Stimulated activated CD4-positive, alpha-beta T cell treated with anti-CD3 and anti-CD28 coated beads, Interleukin-15, amount 100 ng/mL, for 48 hours (primary cell): ENCODE results near the gene ANKRD52.
"Not testable (repeated sequence)": the region's sequence is repeated elsewhere in the genome, so short reads cannot be mapped to it uniquely, and the experiment has no call there.

Source experiments
- DNase-seq, 2 donors: peaks; one replicate each; pipeline ENCODE4 v3.0.0-alpha.2; 2020; ENCODE audit warnings: low read depth in 2 of 2

ANKRD52 gene

DNA sequence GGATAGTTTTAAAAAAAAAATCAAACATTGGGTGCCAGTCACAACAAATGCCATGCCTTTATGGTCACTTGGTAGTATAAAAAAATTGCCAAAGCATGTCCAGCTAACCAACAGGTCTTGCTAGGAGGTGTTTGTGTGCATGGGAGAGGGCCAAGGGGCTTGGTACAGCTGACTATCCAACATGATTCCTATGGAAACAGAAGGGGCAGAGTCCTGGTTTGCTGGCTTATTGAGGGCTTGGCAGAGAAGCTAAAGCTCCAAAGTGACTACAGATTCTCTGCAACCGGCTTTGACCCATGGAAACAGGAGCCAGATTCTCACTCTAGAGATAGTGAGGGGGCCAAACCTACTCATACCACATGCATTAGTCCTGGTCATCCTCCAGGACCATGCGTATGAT, 14.3 kb upstream of the ANKRD52 start:
- not testable (repeated sequence) for DNase-seq

DNA sequence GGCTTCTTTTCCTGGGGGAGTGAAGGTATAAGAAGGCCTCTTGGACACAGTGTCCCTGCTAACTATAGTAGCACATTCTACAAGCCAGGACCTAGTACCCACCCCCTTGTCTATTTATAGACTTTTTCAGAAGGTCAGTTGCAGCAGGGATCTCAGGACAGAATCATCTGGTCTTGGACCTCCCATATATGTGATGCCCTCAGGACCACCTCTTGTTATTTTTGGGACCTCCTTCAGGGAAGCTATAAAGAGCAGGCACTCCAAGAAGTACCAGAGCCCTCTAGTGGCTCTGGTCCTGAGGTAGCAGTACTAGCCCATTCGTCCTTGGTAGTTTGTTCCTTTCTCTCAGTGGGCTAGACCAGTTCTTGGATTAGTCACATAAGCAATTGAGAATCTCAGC, 12.8 kb upstream of the ANKRD52 start:
- no peak for DNase-seq

DNA sequence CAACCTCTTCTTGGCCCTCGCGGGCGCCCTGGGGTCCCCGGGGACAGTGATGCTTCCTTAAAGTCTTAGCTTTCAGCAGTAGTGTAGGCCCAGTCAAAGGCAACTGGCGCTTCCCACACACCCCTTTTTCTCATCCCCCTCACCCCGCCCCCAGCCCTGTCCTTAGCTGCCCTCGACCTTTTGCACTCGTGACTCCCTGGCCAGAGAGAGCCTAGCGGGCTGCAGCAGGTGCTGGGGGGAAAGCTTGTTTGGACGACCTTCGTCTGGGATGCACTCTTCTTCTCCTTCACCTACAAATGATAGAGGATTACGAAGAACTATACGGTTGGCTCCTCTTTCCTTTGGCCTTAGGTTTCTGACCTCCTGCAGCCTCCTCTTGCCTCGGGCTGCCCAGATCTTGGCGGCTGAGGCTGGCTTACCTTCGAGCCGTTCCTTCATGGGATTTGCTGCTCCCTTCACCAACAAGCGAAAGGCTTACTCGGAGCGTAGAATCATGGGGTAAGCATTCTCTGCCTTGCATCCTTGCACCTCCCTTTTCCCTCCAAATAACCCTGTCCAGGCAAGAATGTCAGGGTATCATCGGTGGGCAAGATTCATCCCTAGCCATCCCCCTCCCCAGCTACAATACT, 9.4 kb upstream of the ANKRD52 start:
- DNase-seq, result no peak

GRCh38 chr12:56266693-56267442, 8.7 kb upstream of the ANKRD52 start, which contains the start of gene COQ10A:
Gene COQ10A (plus strand): TSS chr12:56266942. CDS start chr12:56267119, 177 bp downstream.
- peak; percentile 72 to 80 for DNase-seq

DNA sequence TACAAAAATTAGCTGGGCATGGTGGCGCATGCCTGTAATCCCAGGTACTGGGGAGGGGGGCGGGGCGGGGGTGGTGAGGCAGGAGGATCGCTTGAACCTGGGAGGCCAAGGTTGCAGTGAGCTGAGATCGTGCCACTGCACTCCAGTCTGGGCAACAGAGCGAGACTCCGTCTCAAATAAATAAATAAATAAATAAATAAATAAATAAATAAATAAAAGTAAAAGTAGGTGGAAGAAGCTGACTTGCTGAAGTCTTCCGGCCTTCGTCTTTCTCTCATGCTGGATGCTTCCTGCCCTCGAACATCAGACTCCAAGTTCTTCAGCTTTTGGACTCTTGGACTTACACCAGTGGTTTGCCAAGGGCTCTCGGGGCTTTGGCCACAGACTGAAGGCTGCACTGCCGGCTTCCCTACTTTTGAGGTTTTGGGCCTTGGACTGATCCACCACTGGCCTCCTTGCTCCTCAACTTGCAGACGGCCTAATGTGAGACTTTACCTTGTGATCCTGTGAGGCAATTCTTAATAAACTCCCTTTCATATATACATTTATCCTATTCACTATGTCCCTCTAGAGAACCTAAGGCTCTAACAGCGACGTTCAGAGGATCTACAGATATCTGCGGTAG, 8.0 kb upstream of the ANKRD52 start:
- not testable (repeated sequence) for DNase-seq

DNA sequence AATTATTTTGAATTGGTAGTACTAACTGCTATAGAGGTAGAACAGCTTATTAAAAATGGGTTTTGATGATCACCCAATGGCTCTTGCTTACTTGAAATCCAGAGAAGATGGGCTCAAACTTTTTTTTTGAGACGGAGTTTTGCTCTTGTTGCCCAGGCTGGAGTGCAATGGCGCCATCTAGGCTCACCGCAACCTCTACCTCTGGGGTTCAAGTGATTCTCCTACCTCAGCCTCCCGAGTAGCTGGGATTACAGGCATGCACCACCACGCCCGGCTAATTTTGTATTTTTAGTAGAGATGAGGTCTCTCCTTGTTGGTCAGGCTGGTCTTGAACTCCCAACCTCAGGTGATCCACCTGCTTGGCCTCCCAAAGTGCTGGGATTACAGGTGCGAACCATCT, 4.8 kb upstream of the ANKRD52 start:
- DNase-seq, result not testable (repeated sequence)

DNA sequence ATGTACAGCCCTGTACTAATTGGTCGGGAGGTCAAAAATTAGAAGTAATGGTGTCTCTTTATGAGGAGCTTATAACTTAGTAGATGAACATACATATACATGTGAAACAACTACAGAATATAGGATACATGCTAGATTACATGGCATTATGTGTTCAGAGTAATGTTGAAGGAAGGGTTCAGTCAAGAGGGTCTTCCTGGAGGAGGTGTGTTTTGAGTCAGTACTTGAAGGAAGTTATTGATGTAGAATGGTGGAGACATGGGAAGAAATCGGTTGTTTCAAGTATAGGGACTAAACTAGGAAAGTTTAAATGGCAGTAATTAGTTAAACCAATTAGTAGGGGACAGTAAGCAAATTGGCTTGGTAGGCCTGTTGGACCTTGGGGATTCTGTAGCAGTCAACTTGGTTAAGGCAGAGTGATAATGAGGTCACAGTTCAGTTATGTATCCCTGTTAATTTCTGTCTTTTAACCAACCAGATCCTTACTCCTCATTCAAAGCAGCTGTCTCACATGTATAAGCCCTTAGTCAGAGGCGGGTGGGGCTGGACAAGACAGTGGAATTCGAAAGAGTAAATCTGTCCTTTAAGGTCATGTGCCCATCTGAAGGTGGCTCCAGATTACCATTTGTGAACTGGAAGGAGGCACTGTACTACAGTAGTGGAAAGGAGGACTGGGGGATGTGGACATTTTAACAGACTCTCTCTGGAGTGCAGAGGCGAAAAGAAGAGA, 3.5 kb upstream of the ANKRD52 start:
- DNase-seq, result no peak

- DNase-seq, result no peak
Observed at GRCh38 chr12:56260921-56261320, 2.7 kb upstream of the ANKRD52 start.

- DNase-seq, result no peak
Observed at GRCh38 chr12:56260380-56260779, 2.2 kb upstream of the ANKRD52 start.

DNA sequence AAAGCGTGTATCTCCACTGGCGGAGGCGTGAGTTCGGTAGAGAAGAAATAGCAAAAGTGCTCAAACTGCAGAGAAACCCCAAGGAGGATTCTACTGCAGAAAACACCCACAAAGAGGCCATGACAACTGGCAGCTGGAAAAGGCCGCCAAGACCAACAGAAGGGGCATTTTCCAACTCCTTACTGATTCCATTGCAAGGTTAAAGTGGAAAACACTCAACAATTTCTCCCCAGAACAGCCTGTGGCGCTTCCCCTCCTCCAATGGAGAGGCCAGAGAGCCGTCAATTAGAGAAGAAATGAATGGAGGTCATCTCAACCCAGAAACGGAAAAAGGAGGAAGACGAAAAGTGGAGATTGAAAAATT, 618 bp upstream of the ANKRD52 start:
- no peak for DNase-seq

DNA sequence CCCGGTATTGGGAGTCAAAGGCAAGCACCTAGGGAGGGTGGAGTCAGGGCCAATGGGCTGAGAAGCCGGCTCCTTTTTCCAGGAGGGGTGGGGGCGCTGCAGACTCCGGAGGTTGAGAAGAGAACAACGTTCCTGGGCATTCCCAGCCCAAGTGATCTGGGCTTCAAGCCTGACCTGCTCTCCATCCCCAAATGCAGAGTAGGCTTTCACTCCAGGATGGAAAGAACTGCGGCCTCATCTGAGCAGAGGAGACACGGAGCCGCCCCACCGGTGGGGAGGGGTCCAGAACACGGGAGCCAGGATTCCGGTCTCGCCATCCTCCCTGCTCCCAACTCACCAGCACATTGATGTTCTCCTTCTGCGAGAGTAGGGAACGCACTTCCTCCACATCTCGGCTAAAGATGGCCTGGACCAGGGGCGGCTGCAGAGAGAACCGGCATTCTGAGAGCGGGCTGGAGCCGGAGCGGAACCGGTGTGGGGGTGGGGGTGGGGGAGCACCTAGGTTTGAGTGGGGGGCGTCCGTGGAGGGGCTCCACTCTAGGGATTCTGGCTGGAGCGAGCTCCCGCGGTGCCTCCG, 605 bp downstream of the ANKRD52 start:
- no peak for DNase-seq

DNA sequence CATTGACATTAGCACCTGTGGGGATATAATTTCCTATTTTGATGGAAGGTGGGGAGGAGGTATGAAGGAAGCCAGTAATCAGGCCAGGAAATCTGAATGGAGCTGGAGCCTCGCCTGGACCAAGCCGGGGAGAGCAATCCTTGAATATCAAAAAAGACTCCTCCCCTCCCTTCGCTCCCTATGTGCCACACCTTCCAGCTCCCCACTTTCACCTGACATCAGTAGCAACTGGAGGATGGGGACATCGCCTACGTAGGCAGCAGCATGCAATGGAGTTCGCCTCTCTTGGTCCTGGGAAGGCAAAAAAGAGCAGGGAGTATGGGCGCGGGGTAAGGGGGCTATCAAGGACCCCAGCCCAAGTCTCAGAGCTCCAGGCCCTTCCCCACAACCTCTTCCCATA, 1.1 kb downstream of the ANKRD52 start:
- no peak for DNase-seq

DNA sequence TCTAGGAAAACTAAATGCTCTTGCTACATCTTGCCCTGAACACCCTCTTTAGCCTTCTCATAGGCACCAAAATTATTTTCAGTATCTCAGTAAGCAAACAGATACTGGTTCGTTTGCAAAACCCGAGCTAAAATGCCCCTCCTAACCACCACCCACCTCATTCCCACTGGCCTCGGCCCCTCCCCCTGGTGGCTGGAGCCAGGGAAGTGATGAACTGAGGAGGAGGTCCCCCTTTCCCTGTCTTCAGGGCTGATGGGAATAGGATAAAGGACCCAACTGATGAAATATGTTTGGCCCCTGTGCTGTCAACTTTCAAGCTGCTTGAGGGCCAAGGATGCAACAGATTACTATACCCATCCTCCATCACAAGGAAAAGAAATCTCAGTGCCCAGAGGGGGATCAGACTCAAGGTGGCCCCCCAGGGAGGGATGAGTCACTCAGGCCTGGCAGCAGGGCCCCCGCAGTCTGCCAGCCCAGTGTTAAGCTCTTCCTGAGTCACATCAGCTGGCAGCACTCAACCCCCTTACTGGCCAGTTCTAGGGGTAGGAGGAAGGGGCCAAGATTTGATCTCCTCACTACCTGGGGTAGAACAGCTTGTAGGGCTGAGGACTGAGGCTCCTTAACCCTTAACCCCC, 1.7 kb downstream of the ANKRD52 start:
- DNase-seq, result no peak

GRCh38 chr12:56255671-56256070, 2.5 kb downstream of the ANKRD52 start:
- no peak for DNase-seq

DNA sequence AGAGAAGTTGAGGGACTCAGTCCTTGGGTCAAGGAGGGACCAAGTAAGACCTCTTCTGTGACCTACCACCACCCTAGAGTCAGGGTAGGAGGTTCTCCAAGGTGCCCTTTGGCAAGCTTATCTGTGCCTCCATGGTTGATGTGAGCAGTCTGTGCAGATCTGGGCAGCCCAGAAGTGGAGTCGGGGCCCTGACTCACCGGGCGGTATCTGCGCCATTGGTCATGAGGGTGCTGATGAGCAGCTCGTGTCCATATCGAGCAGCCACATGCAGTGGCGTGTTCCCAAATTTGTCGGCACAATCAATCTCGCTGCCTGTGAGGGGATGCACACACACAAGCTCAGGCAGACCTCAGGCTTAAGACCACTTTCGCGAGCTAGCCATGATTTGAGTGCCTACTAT, 5.1 kb downstream of the ANKRD52 start:
- DNase-seq, result no peak

- DNase-seq, result no peak
Observed at GRCh38 chr12:56252649-56253048, 5.5 kb downstream of the ANKRD52 start.

DNA sequence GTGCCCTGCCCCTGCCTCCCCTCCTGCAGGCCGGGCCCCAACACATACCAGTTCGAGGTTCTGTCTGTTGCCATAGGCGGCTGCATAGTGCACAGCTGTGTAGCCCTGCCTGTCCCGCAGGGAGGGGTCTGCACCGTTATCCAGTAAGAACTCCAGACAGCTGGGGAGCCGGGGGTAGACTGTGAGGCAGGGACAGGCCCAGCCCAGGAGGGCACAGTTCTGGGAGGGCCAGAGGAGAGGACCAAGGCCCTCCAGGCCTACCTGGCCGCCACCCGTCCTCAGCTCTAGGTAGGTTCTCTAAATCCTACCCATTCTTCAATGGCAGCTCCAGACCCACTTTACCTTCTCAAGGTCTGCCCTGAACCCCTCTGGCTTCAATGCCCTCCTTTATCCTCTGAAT, 9.5 kb downstream of the ANKRD52 start:
- DNase-seq, result no peak

DNA sequence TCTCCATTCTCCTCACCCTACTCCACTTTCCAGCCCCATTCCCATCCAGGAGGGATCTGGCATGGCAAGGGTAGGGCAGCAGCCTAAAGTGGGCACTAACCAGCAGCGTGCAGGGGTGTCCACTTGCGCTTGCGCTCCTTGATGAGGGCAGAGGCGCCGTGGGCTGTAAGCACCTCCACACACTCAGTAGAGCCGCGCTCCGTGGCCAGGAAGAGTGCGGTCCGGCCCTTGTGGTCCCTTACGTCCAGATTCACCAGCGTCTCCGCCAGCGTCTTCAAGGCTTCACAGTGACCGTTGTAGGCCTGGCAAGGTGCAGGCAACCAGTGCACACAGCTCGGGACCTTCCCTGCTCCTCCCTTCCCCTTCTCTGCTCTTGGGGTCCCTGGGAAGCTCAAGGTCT, 10.3 kb downstream of the ANKRD52 start:
- DNase-seq, result no peak

- no peak for DNase-seq
Observed at GRCh38 chr12:56244494-56244893, 13.7 kb downstream of the ANKRD52 start.

DNA sequence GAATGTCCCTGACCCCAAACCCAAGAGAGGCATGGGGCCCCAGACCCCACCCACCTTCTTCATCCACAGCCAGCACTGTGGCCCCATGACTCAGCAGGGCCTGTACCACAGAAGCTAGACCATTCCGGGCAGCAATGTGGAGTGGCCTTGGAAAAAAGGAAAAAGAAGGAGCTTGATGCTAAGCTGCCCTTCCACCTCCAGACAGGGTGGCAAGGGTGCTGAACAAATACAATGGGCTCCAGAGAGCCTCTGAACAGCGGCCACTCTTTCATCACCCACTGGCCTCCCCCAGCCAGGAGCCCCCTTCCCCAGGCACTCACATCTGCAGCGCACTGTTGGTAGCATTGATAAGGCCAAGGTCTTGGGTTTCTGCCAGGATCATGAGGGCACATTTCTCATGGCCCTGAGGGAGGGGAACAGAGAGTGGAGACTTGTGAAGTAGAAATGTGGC, 14.4 kb downstream of the ANKRD52 start:
- DNase-seq, result no peak

DNA sequence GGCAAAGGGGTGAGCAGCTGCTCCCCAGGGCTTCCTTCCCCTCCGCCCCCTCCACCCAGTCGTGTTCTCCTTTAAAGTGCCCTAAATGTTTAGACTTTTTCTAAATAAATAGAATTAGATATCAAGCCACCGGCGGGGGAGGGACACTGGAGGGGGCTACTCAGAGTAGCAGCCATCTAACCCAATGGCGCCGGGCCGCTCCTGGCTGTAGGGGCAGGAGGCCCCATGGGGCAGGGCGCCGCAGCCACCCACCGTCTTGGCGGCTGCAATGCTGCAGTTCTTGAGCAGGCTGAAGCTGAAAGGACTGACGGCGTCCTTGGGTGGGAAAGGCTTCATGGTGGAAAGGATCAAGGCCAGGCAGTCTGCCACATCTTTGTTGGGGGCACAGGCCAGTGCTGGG, 15.2 kb downstream of the ANKRD52 start:
- DNase-seq, result no peak
